Liver (tissue), 9 donors: ENCODE data around the gene MRO. TPM values are rescaled to one million over a fixed set of nuclear protein-coding genes. Genes with fewer than 3 reads are reported as not detected.

Experiments
- DNase-seq: peaks from one replicate; pipeline ENCODE4 v3.0.0-alpha.2; 2017; ENCODE audit warnings: low spot score
- H3K27ac ChIP-seq, 2 donors: one replicate each; pipeline ENCODE4 v1.7.0; 2013; ENCODE audit warnings: inconsistent platforms in 2 of 2, low read length in 2 of 2, control low read depth in 1 of 2, low read depth in 1 of 2, mild to moderate bottlenecking in 1 of 2
- H3K27me3 ChIP-seq, 4 donors: one replicate each; pipeline versions ENCODE4 v1.6.1 to v1.7.0; 2013; ENCODE audit warnings: low read length in 3 of 4, inconsistent platforms in 1 of 4, mild to moderate bottlenecking in 1 of 4, moderate library complexity in 1 of 4; ENCODE audit not compliant: control insufficient read depth in 4 of 4, insufficient read depth in 4 of 4
- H3K36me3 ChIP-seq, 4 donors: one replicate each; pipeline versions ENCODE4 v1.6.1 to v1.7.0; 2013; ENCODE audit warnings: low read length in 3 of 4, mild to moderate bottlenecking in 3 of 4, low read depth in 1 of 4, moderate library complexity in 1 of 4; ENCODE audit not compliant: control insufficient read depth in 4 of 4, insufficient read depth in 3 of 4
- H3K4me1 ChIP-seq, 4 donors: one replicate each; pipeline versions ENCODE4 v1.6.1 to v1.7.0; 2013; ENCODE audit warnings: low read length in 3 of 4, mild to moderate bottlenecking in 3 of 4, moderate library complexity in 1 of 4; ENCODE audit not compliant: control insufficient read depth in 4 of 4, insufficient read depth in 4 of 4
- H3K4me3 ChIP-seq, 3 donors: one replicate each; pipeline versions ENCODE4 v1.6.1 to v1.7.0; 2013; ENCODE audit warnings: low read length in 3 of 3, control low read depth in 1 of 3, low read depth in 1 of 3, mild to moderate bottlenecking in 1 of 3
- H3K9ac ChIP-seq, 2 donors: one replicate each; pipeline ENCODE4 v1.7.0; 2013; ENCODE audit warnings: low read length in 2 of 2, mild to moderate bottlenecking in 2 of 2, moderate library complexity in 2 of 2, control low read depth in 1 of 2, low read depth in 1 of 2
- H3K9me3 ChIP-seq, 4 donors: one replicate each; pipeline versions ENCODE4 v1.6.1 to v1.7.0; 2013; ENCODE audit warnings: low read length in 3 of 4; ENCODE audit not compliant: control insufficient read depth in 4 of 4
- ATF3 ChIP-seq: IDR thresholded peaks from 2 replicates; pipeline ENCODE4 v1.6.1; 2016; ENCODE audit warnings: antibody characterized with exemption
- CTCF ChIP-seq: fragments of 150-350 bp; IDR thresholded peaks from 2 replicates; pipeline ENCODE4 v1.5.1; 2017; ENCODE audit warnings: improper control_type of control experiment, low read depth, low read length; ENCODE audit not compliant: missing input control
- EGR1 ChIP-seq, 2 donors: IDR thresholded peaks; 2 replicates each; pipeline ENCODE4 v1.6.1; 2016 to 2018; ENCODE audit warnings: antibody characterized with exemption in 2 of 2, low read depth in 2 of 2
- FOXA1 ChIP-seq: IDR thresholded peaks from 2 replicates; pipeline ENCODE4 v1.6.1; 2016; ENCODE audit warnings: antibody characterized with exemption
- FOXA2 ChIP-seq: IDR thresholded peaks from 2 replicates; pipeline ENCODE4 v1.6.1; 2016; ENCODE audit warnings: antibody characterized with exemption
- GABPA ChIP-seq, 2 donors: IDR thresholded peaks in 1 of 2; conservative IDR thresholded peaks in 1 of 2; 2 replicates each; pipeline ENCODE4 v1.6.1; 2016; ENCODE audit warnings: antibody characterized with exemption in 2 of 2, mild to moderate bottlenecking in 1 of 2, moderate library complexity in 1 of 2
- HNF4A ChIP-seq, 2 donors: conservative IDR thresholded peaks; 2 replicates each; pipeline ENCODE4 v1.6.1; 2016; ENCODE audit warnings: antibody characterized with exemption in 2 of 2, mild to moderate bottlenecking in 2 of 2
- HNF4G ChIP-seq: IDR thresholded peaks from 2 replicates; pipeline ENCODE4 v1.6.1; 2016; ENCODE audit warnings: antibody characterized with exemption
- JUND ChIP-seq, 2 donors: IDR thresholded peaks; 2 replicates each; pipeline ENCODE4 v1.6.1; 2016; ENCODE audit warnings: antibody characterized with exemption in 2 of 2
- MAX ChIP-seq: IDR thresholded peaks from 2 replicates; pipeline ENCODE4 v1.6.1; 2016; ENCODE audit warnings: antibody characterized with exemption
- NR2F2 ChIP-seq: IDR thresholded peaks from 2 replicates; pipeline ENCODE4 v1.6.1; 2016; ENCODE audit warnings: antibody characterized with exemption
- RAD21 ChIP-seq, 2 donors: IDR thresholded peaks; 2 replicates each; pipeline ENCODE4 v1.6.1; 2016; ENCODE audit warnings: antibody characterized with exemption in 2 of 2, mild to moderate bottlenecking in 2 of 2
- REST ChIP-seq: IDR thresholded peaks from 2 replicates; pipeline ENCODE4 v1.6.1; 2016; ENCODE audit warnings: antibody characterized with exemption, mild to moderate bottlenecking
- RXRA ChIP-seq, 2 donors: IDR thresholded peaks; 2 replicates each; pipeline ENCODE4 v1.6.1; 2017 to 2018; ENCODE audit warnings: antibody characterized with exemption in 2 of 2, mild to moderate bottlenecking in 1 of 2
- SP1 ChIP-seq: IDR thresholded peaks from 2 replicates; pipeline ENCODE4 v1.6.1; 2018; ENCODE audit warnings: antibody characterized with exemption, mild to moderate bottlenecking
- TAF1 ChIP-seq: conservative IDR thresholded peaks from 2 replicates; pipeline ENCODE4 v1.6.1; 2016; ENCODE audit warnings: antibody characterized with exemption, mild to moderate bottlenecking
- YY1 ChIP-seq: IDR thresholded peaks from 2 replicates; pipeline ENCODE4 v1.6.1; 2016; ENCODE audit warnings: antibody characterized with exemption, mild to moderate bottlenecking
- ZBTB33 ChIP-seq: IDR thresholded peaks from 2 replicates; pipeline ENCODE4 v1.6.1; 2016; ENCODE audit warnings: antibody characterized with exemption
- WGBS: extraction: QIAGEN DNeasy Blood & Tissue Kit; methylation state at CpG from one replicate; pipeline ENCODE4 v1.1.7; 2013; 5-methylcytosine and 5-hydroxymethylcytosine counted together
- polyA plus RNA-seq, 2 donors: library from polyadenylated mRNA; stranded (reverse) in 1 of 2; unstranded in 1 of 2; fragments of 200-250 nt in 1 of 2; fragments of >200 nt in 1 of 2; fragmentation: Nextera tagmentation in 1 of 2; extraction: Ambion mirVana in 1 of 2; gene quantifications; one replicate each; pipeline versions ENCODE4 v1.2.1 to v1.2.3, GENCODE V29; 2013 to 2015
- total RNA-seq, 2 donors: library from RNA; depleted of rRNA; stranded (reverse); fragments of >200 nt; gene quantifications; one replicate each; pipeline ENCODE4 v1.2.3, GENCODE V29; 2014
- donor health status: healthy.
- donor health status: healthy.
- donor health status: healthy.
- donor health status: healthy.
- donor health status: healthy.

Gene MRO
- total and polyA plus RNA-seq, 4 donors = 1.6 to 2.8 (median 2.7) TPM

GRCh38 chr18:50751947-50752346 is 67.9 kb downstream of the MRO start (continued):
- TF ChIP-seq REST (no peak), JUND (IDR thresholded peaks at IDR 0.05) (no peak), EGR1 (IDR thresholded peaks at IDR 0.05; ENCODE audit: low read depth in 2 of 2) (no peak), FOXA1 (no peak)

GRCh38 chr18:50751490-50751889 is 68.3 kb downstream of the MRO start:
- H3K4me3 ChIP-seq = no peak overlapping the region
- WGBS = 50% methylated on average over 5 of the region's 5 CpGs
- H3K4me1 ChIP-seq = no peaks in the 10 kb centered on the region
- no peaks in the 10 kb centered on the region for H3K36me3 ChIP-seq
- no peak overlapping the region for H3K27ac ChIP-seq
- TF ChIP-seq SP1 (no peak), HNF4G (no peak), FOXA2 (no peak), HNF4A (conservative IDR thresholded peaks at IDR 0.05) (no peak), YY1 (no peak), ATF3 (no peak), NR2F2 (no peak), TAF1 (no peak), JUND (IDR thresholded peaks at IDR 0.05) (no peak), FOXA1 (no peak), RAD21 (IDR thresholded peaks at IDR 0.05) (no peak), ZBTB33 (no peak), CTCF (no peak), MAX (no peak), REST (no peak), GABPA (IDR thresholded peaks at IDR 0.05 in 1 of 2, conservative IDR thresholded peaks at IDR 0.05 in 1 of 2) (no peak), RXRA (IDR thresholded peaks at IDR 0.05) (no peak)
- no peak overlapping the region for H3K9ac ChIP-seq
- H3K9me3 ChIP-seq = no peaks in the 10 kb centered on the region
- no peaks in the 10 kb centered on the region for H3K27me3 ChIP-seq
- DNase-seq = no peak
